A549 (cell line): ENCODE measurements around the gene TTF1. TPM values are rescaled to one million over a fixed set of nuclear protein-coding genes. Genes with fewer than 3 reads are reported as not detected.

ENCODE experiments used
- ATOH8 ChIP-seq: fragments of 250-450 bp; sonication (Bioruptor Pico); IDR thresholded peaks from 2 replicates; pipeline ENCODE4 v1.5.0; 2020; ENCODE audit warnings: low read depth, mild to moderate bottlenecking, moderate library complexity
- CBX2 ChIP-seq: fragments of 200-600 bp; sonication (generic); IDR thresholded peaks from 2 replicates; pipeline ENCODE4 v1.6.1; 2016; ENCODE audit warnings: low read depth, mild to moderate bottlenecking, borderline replicate concordance
- CBX8 ChIP-seq: fragments of 200-600 bp; sonication (generic); IDR thresholded peaks from 2 replicates; pipeline ENCODE4 v1.6.1; 2016
- CEBPB ChIP-seq, 2 experiments: fragments of >200 bp in 1 of 2; sonication (Bioruptor Twin) in 1 of 2; formaldehyde crosslinking in 1 of 2; IDR thresholded peaks; 2 replicates each; pipeline ENCODE4 v1.6.1; 2012 to 2016
- CHD2 ChIP-seq: fragments of 150-350 bp; IDR thresholded peaks from 2 replicates; pipeline ENCODE4 v1.6.1; 2014; ENCODE audit warnings: low read length; ENCODE audit not compliant: partially characterized antibody
- CHD4 ChIP-seq: fragments of 200-600 bp; sonication (generic); IDR thresholded peaks from 2 replicates; pipeline ENCODE4 v1.6.1; 2016; ENCODE audit warnings: antibody characterized with exemption, mild to moderate bottlenecking, borderline replicate concordance
- E2F6 ChIP-seq: IDR thresholded peaks from 2 replicates; pipeline ENCODE4 v1.6.1; 2012; ENCODE audit warnings: low read depth, borderline replicate concordance
- EHMT2 ChIP-seq: fragments of 200-600 bp; sonication (generic); IDR thresholded peaks from 2 replicates; pipeline ENCODE4 v1.6.1; 2016; ENCODE audit warnings: antibody characterized with exemption, low read depth, mild to moderate bottlenecking, moderate library complexity
- FOSB ChIP-seq: fragments of 250-450 bp; sonication (Bioruptor Pico); IDR thresholded peaks from 2 replicates; pipeline ENCODE4 v1.5.0; 2020; ENCODE audit warnings: mild to moderate bottlenecking, moderate library complexity
- FOXS1 ChIP-seq: fragments of 250-450 bp; sonication (Bioruptor Pico); IDR thresholded peaks from 2 replicates; pipeline ENCODE4 v1.5.0; 2020; ENCODE audit warnings: mild to moderate bottlenecking, moderate library complexity
- HDAC2 ChIP-seq: fragments of 200-600 bp; sonication (generic); IDR thresholded peaks from 2 replicates; pipeline ENCODE4 v1.6.1; 2016
- HES2 ChIP-seq: fragments of >200 bp; sonication (Bioruptor Twin); formaldehyde crosslinking; IDR thresholded peaks from 2 replicates; pipeline ENCODE4 v1.6.1; 2016
- HMGXB4 ChIP-seq: fragments of 250-450 bp; sonication (Bioruptor Pico); IDR thresholded peaks from 2 replicates; pipeline ENCODE4 v1.5.0; 2021; ENCODE audit warnings: mild to moderate bottlenecking, moderate library complexity, borderline replicate concordance
- HOXA7 ChIP-seq: fragments of 250-450 bp; sonication (Bioruptor Pico); IDR thresholded peaks from 2 replicates; pipeline ENCODE4 v1.5.0; 2020; ENCODE audit warnings: mild to moderate bottlenecking, moderate library complexity
- HOXB13 ChIP-seq: fragments of 250-450 bp; sonication (Bioruptor Pico); IDR thresholded peaks from 2 replicates; pipeline ENCODE4 v1.5.0; 2020; ENCODE audit warnings: low read depth, mild to moderate bottlenecking, moderate library complexity
- HOXB5 ChIP-seq: fragments of 250-450 bp; sonication (Bioruptor Pico); IDR thresholded peaks from 2 replicates; pipeline ENCODE4 v1.5.0; 2020; ENCODE audit warnings: mild to moderate bottlenecking, moderate library complexity
- JUN ChIP-seq, 2 experiments: fragments of >200 bp; sonication (Bioruptor Twin); formaldehyde crosslinking; IDR thresholded peaks; 2 replicates in 1 of 2; 3 replicates in 1 of 2; pipeline ENCODE4 v1.6.1; 2016 to 2017
- JUNB ChIP-seq: fragments of >200 bp; sonication (Bioruptor Twin); formaldehyde crosslinking; IDR thresholded peaks from 2 replicates; pipeline ENCODE4 v1.6.1; 2016
- KDM1A ChIP-seq: fragments of 200-600 bp; sonication (generic); IDR thresholded peaks from 2 replicates; pipeline ENCODE4 v1.6.1; 2016; ENCODE audit warnings: low read depth, mild to moderate bottlenecking
- KDM5A ChIP-seq: fragments of 200-600 bp; sonication (generic); IDR thresholded peaks from 2 replicates; pipeline ENCODE4 v1.6.1; 2016; ENCODE audit warnings: antibody characterized with exemption, mild to moderate bottlenecking
- MAFK ChIP-seq: fragments of 450-650 bp; IDR thresholded peaks from 2 replicates; pipeline ENCODE4 v1.6.1; 2014; ENCODE audit not compliant: partially characterized antibody
- MAZ ChIP-seq: fragments of 150-350 bp; IDR thresholded peaks from 2 replicates; pipeline ENCODE4 v1.6.1; 2014; ENCODE audit warnings: antibody characterized with exemption, low read depth, low read length, borderline replicate concordance
- NR3C1 ChIP-seq: fragments of >200 bp; sonication (Bioruptor Twin); formaldehyde crosslinking; IDR thresholded peaks from 3 replicates; pipeline ENCODE4 v1.6.1; 2017
- PBX3 ChIP-seq: IDR thresholded peaks from 2 replicates; pipeline ENCODE4 v1.6.1; 2012
- PHF8 ChIP-seq: fragments of 200-600 bp; sonication (generic); IDR thresholded peaks from 2 replicates; pipeline ENCODE4 v1.6.1; 2016; ENCODE audit warnings: low read depth, mild to moderate bottlenecking, antibody characterized with exemption, moderate library complexity, borderline replicate concordance
- RAD21 ChIP-seq, 2 experiments: fragments of >200 bp in 1 of 2; sonication (Bioruptor Twin) in 1 of 2; formaldehyde crosslinking in 1 of 2; IDR thresholded peaks in 1 of 2; conservative IDR thresholded peaks in 1 of 2; 2 replicates in 1 of 2; 3 replicates in 1 of 2; pipeline ENCODE4 v1.6.1; 2012 to 2018; ENCODE audit warnings: inconsistent platforms in 1 of 2
- RARB ChIP-seq: fragments of 250-450 bp; sonication (Bioruptor Pico); IDR thresholded peaks from 2 replicates; pipeline ENCODE4 v1.8.0; 2021; ENCODE audit warnings: mild to moderate bottlenecking, moderate library complexity
- RNF2 ChIP-seq: fragments of 200-600 bp; sonication (generic); IDR thresholded peaks from 2 replicates; pipeline ENCODE4 v1.6.1; 2016; ENCODE audit warnings: low read depth, mild to moderate bottlenecking, antibody characterized with exemption, moderate library complexity, borderline replicate concordance
- SMC3 ChIP-seq: fragments of >200 bp; sonication (Bioruptor Twin); formaldehyde crosslinking; IDR thresholded peaks from 3 replicates; pipeline ENCODE4 v1.6.1; 2018; ENCODE audit warnings: inconsistent platforms
- SREBF2 ChIP-seq: fragments of 450-650 bp; IDR thresholded peaks from 2 replicates; pipeline ENCODE4 v1.6.1; 2014; ENCODE audit warnings: mild to moderate bottlenecking, moderate library complexity
- USF2 ChIP-seq: fragments of 450-650 bp; IDR thresholded peaks from 2 replicates; pipeline ENCODE4 v1.6.1; 2014; ENCODE audit warnings: antibody characterized with exemption
- ZC3H11A ChIP-seq: fragments of 450-650 bp; IDR thresholded peaks from 2 replicates; pipeline ENCODE4 v1.6.1; 2014; ENCODE audit warnings: antibody characterized with exemption, mild to moderate bottlenecking
- ZFP36 ChIP-seq: fragments of 450-650 bp; IDR thresholded peaks from 2 replicates; pipeline ENCODE4 v1.6.1; 2014; ENCODE audit warnings: borderline replicate concordance; ENCODE audit not compliant: partially characterized antibody
- ZNF302 ChIP-seq: fragments of 250-450 bp; sonication (Bioruptor Pico); IDR thresholded peaks from 2 replicates; pipeline ENCODE4 v1.9.0; 2021; ENCODE audit warnings: inconsistent platforms, mild to moderate bottlenecking, moderate library complexity
- ZSCAN20 ChIP-seq: fragments of 250-450 bp; sonication (Bioruptor Pico); IDR thresholded peaks from 2 replicates; pipeline ENCODE4 v1.8.0; 2022; ENCODE audit warnings: mild to moderate bottlenecking, moderate library complexity
- polyA plus RNA-seq, 4 experiments: library from polyadenylated mRNA; depleted of rRNA in 3 of 4; stranded (reverse); fragments of >200 nt; fragmentation: RNase III in 1 of 4; extraction: RNeasy Plus Mini Kit Qiagen cat#74134 plus additional on column Dnase treatment in 1 of 4; gene quantifications; 2 replicates in 3 of 4; 3 replicates in 1 of 4; pipeline ENCODE4 v1.2.3, GENCODE V29; 2011 to 2017
- TF ChIP-seq, protein P1 (sequence below): fragments of >200 bp; sonication (Bioruptor Twin); formaldehyde crosslinking; IDR thresholded peaks from 3 replicates; pipeline ENCODE4 v1.6.1; 2016

TTF1 gene
- polyA plus RNA-seq, 2 of the 4 experiments (the other 2 are of a cell fraction): 11.4 to 16.0 TPM

DNA sequence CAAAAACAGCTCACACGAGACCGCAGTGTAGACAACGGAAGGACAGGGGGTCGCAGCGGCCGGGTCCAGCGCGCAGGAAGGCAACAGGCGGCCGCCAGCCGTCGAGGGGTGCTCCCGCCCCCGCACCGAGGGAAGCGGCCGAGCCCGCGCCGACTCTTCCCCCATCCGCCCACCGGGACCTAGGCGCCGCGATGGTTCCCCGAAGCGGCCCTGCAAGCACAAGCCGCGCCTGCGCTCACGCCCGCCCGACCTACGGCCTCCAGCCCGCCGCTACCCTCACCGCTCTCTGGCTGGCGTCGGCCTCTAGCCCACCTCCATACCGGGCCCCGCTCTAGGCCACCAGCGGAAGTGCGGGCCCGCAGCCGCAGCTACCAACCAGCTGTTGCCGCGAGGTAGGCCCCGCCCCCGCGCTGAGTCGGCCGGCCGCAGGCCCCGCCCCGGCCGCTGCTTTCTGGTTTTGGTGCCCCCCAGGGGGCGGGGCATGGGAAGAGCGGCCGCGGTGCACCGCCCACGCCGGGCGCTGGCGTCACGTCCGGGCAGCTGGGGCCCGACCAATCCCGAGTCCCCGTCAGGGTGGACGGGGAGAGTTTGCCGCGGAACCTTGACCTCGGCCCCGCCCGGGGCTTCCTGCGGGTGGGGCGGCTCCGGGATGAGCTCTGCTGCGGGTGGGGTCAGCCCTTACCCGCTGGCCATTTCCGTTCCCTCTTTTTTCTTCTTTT is 51.8 kb downstream of the TTF1 start, which contains the start of gene SETX (continued):
- TF ChIP-seq E2F6: peak; percentile 46; the same call in 1 of the 2 replicates
- TF ChIP-seq RNF2: no peak
- TF ChIP-seq ZNF302 (CRISPR knock-in tag): no peak
- TF ChIP-seq HDAC2: no peak
- TF ChIP-seq RAD21 (conservative IDR thresholded peaks at IDR 0.05 in 1 of 2, IDR thresholded peaks at IDR 0.05 in 1 of 2): no peak
- no peak for TF ChIP-seq NR3C1
- TF ChIP-seq JUNB: no peak
- TF ChIP-seq CEBPB (IDR thresholded peaks at IDR 0.05): no peak
- TF ChIP-seq ATOH8 (CRISPR knock-in tag): no peak
- TF ChIP-seq, protein P1, sequence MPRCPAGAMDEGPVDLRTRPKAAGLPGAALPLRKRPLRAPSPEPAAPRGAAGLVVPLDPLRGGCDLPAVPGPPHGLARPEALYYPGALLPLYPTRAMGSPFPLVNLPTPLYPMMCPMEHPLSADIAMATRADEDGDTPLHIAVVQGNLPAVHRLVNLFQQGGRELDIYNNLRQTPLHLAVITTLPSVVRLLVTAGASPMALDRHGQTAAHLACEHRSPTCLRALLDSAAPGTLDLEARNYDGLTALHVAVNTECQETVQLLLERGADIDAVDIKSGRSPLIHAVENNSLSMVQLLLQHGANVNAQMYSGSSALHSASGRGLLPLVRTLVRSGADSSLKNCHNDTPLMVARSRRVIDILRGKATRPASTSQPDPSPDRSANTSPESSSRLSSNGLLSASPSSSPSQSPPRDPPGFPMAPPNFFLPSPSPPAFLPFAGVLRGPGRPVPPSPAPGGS: peak; percentile 75; the same call in 2 of the 3 replicates
- TF ChIP-seq CBX2: no peak
- TF ChIP-seq HMGXB4 (CRISPR knock-in tag): no peak
- no peak for TF ChIP-seq MAFK
- no peak for TF ChIP-seq SREBF2
- TF ChIP-seq PBX3: 0 out of 2 replicates have a peak, but pooled peaks have one; percentile 31
- TF ChIP-seq JUN (IDR thresholded peaks at IDR 0.05): peak; percentile 35 to 75; a peak in 2 of 5 replicates
- TF ChIP-seq ZSCAN20 (CRISPR knock-in tag): no peak
- no peak for TF ChIP-seq USF2
- TF ChIP-seq CHD2: no peak
- no peak for TF ChIP-seq HOXB13
- TF ChIP-seq KDM5A: no peak
- TF ChIP-seq KDM1A: no peak
- no peak for TF ChIP-seq EHMT2
- no peak for TF ChIP-seq RARB (CRISPR knock-in tag)
- no peak for TF ChIP-seq ZFP36
- no peak for TF ChIP-seq CBX8
- TF ChIP-seq FOXS1 (CRISPR knock-in tag): no peak
- TF ChIP-seq SMC3: no peak
- TF ChIP-seq ZC3H11A: no peak
- no peak for TF ChIP-seq FOSB (CRISPR knock-in tag)
- no peak for TF ChIP-seq HOXA7 (CRISPR knock-in tag)
- TF ChIP-seq PHF8: peak; percentile 86
- TF ChIP-seq HES2: no peak
- TF ChIP-seq HOXB5 (CRISPR knock-in tag): no peak
- TF ChIP-seq MAZ: peak; percentile 79
- no peak for TF ChIP-seq CHD4
